GM18858 (cell line): ENCODE results near the gene RRN3.
"Not testable (repeated sequence)": the region's sequence is repeated elsewhere in the genome, so short reads cannot be mapped to it uniquely, and the experiment has no call there.

Experiments used
- ATAC-seq: cut with Tn5 transposase; IDR thresholded peaks from one replicate; pipeline ENCODE4 v1.9.1; 2021; ENCODE audit not compliant: unreplicated experiment

RRN3 gene

DNA sequence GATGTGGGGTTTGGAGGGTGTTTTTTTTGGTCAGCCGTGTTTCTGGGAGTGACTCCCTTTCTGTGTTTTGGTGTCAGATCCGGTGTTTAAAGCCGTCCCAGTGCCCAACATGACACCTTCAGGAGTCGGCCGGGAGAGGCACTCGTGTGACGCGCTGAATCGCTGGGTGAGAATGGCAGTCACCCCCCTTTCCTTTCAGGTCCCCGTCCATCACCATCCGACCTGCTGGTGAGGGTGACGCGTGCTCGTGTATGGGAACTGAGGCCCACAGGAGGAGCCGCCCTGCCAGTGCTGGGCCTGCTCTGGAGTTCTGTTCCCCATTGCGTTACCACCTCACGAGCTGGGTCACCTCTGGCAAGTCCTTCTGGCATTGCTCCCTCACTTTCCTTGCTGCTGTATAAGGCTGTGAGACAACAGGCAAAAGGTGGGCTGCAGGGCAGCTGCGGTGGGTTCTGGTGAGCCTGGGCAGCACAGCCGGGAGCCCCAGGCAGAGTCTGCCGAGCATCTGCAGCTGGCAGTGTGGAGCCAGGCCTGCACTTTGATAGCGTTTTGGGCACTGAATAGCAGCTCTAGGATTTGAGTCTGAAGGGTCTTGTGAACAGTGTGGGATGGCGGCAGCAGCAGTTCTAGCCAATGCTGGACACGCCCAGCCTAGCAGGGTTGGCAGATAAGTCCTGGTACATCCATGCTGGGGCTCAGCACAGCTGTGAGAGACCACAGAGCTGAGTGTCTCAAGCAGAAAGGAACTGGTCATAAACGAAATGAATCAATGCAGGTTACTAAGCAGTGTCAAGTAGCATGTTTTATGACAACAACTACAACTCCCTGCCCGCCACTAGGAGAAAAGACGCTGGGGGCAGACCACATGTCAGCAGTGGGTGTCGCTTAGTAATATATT lies 65.0 kb downstream of the RRN3 start:
- not testable (repeated sequence) for ATAC-seq

DNA sequence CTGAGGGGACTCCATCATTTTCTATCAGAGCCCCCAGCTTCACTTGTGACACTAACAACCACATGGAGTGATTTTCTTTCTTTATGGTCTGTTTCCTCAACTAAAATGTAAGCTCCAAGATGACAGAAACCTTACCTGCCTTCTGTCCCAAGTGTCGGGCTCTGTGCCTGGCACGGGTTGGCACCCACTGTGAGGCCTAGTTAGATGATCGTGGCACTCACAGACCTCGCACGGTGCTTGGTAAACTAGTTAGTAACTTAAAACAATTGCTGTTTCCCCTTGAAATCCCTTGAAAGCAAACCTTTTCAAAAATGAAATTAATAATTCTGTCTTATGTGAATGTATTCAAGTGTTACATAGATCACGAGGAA lies 65.7 kb downstream of the RRN3 start:
- ATAC-seq = not testable (repeated sequence)

DNA sequence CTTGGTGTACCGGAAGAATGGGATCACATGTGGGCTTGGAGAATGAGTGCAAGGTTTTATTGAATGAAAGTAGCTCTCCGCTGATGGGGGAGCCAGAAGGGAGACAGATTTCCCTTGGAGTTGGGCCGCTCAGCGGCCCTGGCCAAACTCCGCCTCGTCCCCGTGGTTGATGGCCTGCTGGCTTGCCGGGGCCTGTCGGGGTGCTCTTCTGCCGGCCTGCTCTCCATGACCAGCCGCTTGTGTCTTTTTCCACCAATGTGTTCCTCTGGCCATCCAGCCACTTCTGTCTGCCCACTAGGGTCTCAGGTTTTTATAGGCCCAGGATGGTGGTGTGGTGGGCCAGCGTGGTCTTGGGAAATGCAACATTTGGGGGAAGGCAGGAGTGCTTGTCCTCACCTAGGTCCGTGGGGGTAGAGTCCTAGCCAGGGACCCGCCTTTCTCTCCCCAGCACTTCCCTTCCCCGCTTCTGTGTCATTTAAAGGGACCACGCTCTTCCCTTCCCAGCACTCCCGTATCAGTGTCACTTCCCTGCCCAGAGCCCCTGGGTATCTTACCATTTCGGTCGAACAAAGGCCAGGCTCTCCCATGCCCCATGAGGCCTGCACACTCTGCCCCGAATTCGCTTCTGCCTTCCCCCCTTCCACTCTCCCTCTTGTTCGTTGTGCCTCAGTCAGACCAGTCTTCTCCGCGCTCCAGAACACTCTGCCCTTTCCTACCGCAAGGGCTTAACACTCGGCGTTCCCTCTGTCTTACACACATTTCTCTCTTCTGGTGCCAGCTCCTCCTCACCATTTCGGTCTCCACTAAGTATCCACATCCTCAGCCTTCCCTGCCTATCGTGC lies 66.3 kb downstream of the RRN3 start:
- ATAC-seq = not testable (repeated sequence)

DNA sequence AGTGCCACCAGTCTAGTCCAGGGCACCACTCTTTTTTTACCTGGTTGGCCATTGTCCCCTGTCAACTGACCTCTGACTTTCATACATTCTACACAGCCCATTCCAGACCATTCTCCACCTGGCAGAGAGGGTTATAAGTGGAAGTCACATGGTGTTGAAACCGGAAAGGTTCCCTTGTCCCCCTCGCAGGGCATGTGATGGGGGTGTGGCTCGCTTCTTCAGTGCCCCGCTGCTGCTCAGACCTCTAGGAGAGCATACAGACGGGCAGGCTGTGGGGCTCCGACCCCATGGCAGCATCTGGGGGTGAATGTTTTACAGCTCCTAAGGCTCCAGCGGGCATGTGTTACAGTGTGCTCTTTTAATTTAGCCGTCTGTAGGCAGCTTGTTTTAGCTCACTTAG lies 67.0 kb downstream of the RRN3 start:
- ATAC-seq = not testable (repeated sequence)

DNA sequence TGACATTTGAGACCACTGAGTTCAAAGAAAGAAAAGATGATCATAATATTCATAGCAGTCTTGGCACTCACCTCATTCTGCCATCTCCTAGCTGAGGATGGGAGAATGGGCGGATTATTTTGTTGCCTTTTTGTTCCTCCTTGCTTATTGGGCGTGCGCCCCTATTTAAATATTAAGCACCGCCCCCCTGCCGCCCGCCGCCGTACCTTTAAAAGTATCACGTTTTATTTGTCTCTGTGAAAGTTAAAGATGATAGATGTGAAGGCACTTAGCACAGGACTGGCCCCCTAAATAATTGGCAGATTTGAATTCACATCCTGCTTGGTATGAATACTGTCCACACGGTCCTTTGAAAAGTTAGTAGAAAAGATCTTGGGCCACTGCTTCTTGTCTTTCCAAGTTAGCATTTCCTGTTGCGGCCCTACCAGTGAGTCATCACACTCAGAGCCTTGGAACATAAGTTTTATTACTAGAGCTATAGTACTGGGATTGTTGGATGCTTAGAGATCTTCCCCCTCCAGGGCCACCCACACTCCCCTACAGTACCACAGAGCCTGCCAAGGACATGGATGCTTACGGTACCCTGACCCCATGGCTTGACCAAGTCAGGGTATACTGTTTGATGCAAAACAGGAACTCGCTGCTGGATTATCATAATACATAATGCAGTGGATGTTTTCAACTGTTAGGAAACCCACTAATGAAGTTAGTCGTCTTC lies 68.7 kb downstream of the RRN3 start:
- not testable (repeated sequence) for ATAC-seq

DNA sequence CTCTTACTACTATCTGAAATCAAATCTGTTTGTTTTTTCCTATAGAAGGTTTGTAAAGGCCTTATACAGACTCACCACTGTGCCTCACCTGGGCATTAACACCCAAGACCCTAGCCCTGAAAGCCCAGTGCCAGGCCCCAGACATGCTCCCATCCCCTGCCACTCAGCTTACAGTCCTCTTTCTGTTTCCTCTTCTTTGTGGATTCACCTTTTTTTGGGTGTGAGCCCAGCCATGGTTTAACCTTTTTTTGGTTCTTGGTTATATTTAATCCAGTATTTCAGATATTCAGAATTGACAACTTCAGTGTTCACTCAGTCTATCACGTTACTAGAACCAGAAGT lies 69.2 kb downstream of the RRN3 start:
- ATAC-seq = not testable (repeated sequence)

DNA sequence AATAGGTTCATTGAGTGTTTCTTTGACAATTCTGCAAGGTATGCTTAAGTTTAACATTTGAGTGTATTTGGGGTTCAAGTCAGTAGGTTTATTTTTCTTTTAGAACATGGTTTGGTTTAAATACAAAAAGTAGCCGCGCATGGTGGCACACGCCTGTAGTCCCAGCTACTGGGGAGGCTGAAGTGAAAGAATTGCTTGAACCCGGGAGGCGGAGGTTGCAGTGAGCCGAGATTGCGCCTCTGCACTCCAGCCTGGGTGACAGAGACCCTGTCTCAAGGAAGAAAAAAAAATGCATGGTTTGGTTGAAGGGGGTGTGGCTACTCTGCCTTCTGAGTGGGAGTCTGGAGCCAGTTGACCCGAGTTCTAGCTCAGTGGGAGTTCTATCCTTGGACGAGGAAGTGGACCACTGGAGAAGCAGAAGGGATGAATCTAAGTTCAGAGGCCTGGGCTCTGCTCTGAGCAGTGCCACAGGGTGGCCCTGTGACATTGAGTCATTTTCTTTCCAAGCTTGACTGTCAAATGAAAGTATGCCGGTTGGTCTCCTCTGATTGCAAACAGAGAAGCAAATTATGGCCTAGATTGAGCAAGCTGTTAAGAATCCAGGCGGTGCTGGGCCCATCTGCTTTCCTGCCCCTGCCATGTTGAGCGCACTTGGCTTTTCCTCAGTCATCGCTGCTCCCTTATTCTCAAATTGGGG lies 70.5 kb downstream of the RRN3 start:
- ATAC-seq = not testable (repeated sequence)

DNA sequence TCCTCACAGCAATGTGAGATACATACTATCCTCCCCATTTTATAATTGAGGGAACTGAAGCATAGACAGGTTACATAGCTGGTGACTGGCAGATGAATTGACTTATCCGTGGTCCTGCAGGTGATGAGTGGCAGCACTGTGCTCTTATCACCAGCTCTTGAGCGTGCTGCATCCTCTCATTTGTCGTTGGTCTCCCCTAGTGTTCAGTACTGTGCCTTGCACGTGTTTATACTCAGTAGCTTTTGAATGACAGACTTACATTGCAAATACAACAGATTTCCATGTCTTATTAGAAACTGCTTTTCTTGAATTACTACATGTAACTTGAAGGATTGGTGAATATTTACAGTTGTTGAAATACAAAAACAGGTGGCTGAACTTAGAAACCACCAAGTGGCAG lies 71.9 kb downstream of the RRN3 start:
- ATAC-seq = peak; percentile 66

DNA sequence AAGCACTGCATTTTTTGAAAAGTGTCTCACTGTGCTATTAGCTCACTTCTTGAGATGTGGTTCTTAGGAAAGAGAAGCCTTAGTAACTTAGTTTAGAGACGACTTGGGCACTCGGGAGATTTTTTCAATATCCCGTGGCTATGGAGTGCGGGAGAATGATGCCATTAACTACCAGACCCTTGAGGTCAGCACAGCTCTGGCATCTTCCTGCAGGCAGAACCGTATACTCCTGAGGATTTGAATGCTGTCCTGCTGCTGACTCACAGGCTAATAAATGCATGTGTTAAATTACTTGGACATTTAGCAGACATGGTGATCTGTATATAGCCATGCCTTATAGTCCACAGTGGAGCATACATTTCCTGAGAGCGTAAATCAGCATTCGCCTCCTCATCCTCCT lies 72.6 kb downstream of the RRN3 start:
- ATAC-seq = not testable (repeated sequence)

DNA sequence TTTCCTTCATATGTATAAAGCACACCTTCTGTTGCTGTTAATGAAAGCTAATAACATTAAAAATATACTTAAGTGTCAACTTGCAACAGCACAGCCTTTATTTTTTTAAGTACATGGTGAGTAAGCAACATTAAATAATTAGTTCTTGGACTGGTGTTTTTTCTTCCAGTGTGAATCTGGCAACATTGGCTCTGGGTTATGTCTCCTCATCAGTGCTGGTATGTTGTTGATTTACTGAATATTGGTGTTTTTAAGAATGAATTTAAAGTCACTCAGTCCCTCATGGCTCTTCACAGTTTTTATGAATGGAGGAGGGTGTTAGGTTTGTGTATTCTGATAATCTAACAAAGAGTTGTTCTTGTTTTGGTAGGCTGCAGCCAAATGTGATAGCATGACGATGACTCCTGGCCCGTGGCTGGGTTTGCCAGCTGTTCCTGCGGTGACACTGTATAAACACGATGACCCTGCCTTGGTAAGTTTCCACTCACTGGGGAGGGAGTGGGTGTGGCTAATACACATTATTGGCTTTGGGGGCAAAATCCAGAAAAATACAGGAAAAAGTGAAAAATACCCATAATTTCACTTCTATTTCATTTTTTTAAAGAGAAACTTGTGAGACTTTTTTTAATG lies 77.0 kb downstream of the RRN3 start:
- not testable (repeated sequence) for ATAC-seq

DNA sequence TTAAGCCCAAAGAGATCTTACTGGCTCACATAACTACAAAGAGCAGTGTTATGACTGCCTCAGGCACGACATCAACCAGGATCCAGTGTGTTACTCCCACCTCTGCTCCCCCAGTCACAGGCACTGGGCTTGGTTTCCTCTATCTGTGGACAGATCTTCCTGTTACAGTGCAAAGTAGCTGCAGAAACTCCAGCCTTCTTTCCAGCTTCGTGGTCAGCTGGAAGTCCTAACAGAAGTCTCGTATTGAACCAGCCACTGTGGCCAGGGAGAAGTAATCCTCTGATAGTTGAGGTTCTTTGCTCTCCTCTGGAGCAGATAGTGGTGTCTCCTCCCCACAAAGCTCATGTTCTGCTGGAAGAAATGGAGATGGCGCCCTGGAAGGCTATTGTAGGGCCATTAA lies 77.7 kb downstream of the RRN3 start:
- ATAC-seq = not testable (repeated sequence)

DNA sequence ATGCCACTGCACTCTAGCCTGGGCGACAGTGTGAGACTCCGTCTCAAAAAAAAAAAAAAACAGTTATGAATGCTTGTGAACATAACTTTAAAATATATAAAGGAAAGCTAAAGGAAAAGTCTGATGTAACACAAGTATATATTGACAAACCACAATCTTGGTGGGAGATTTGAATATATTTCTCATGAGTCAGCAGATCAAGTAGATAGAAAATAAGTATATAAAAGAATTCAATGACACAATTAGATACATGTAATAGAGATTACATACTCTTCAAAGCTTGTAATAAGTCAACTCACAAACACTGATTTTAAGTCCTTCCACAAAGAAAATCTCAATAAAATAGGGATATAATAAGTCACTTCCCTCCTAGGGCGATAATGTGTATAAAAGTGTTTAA lies 78.4 kb downstream of the RRN3 start:
- not testable (repeated sequence) for ATAC-seq

DNA sequence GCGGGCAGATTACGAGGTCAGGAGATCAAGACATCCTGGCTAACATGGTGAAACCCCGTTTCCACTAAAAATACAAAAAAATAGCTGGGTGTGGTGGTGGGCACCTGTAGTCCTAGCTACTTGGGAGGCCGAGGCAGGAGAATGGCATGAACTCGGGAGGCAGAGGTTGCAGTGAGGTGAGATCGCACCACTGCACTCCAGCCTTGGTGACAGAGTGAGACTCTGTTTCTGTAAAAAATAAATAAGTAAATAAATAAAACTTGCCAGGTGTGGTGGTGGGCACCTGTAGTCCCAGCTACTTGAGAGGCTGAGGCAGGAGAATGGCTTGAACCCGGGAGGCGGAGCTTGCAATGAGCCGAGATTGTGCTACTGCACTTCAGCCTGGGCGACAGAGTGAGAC lies 81.1 kb downstream of the RRN3 start:
- ATAC-seq = not testable (repeated sequence)
